Uterus (tissue), 2 donors: ENCODE measurements around the gene TOP3B.

Experiments
- POLR2A ChIP-seq, 2 donors: fragments of 450-650 bp; IDR thresholded peaks; one replicate each; pipeline ENCODE4 v1.6.1; 2016; ENCODE audit warnings: antibody characterized with exemption in 2 of 2, mild to moderate bottlenecking in 1 of 2, moderate library complexity in 1 of 2
- TF ChIP-seq, protein P1 (sequence below), 4 experiments: fragments of 200-600 bp in 2 of 4; fragments of 450-650 bp in 2 of 4; sonication (generic) in 2 of 4; IDR thresholded peaks; one replicate each; pipeline ENCODE4 v1.5.1; 2016 to 2019; ENCODE audit warnings: antibody characterized with exemption in 4 of 4, mild to moderate bottlenecking in 2 of 4, moderate library complexity in 1 of 4

DNA sequence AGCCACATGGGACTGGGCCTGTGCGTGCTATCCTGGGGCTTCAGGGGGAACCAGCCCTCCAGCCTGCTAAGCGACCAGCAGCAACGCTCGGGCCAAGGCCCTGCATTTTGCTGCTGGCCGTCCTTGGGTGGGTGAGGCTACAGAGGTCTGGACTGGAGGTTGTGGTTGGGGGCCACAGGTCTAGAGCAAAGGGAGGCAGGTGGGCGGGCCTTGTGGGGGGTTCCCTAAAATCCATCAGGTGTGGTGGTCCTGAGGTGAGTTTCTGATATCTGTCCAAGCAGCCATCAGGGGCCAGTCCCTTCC, 64.7 kb downstream of the TOP3B start:
- TF ChIP-seq POLR2A (IDR thresholded peaks at IDR 0.05): no peak
- TF ChIP-seq, protein P1, sequence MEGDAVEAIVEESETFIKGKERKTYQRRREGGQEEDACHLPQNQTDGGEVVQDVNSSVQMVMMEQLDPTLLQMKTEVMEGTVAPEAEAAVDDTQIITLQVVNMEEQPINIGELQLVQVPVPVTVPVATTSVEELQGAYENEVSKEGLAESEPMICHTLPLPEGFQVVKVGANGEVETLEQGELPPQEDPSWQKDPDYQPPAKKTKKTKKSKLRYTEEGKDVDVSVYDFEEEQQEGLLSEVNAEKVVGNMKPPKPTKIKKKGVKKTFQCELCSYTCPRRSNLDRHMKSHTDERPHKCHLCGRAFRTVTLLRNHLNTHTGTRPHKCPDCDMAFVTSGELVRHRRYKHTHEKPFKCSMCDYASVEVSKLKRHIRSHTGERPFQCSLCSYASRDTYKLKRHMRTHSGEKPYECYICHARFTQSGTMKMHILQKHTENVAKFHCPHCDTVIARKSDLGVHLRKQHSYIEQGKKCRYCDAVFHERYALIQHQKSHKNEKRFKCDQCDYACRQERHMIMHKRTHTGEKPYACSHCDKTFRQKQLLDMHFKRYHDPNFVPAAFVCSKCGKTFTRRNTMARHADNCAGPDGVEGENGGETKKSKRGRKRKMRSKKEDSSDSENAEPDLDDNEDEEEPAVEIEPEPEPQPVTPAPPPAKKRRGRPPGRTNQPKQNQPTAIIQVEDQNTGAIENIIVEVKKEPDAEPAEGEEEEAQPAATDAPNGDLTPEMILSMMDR (IDR thresholded peaks at IDR 0.05): no peak
